Gastrocnemius medialis (tissue), 4 donors: ENCODE data around the gene TXNDC11. TPM values are rescaled to one million over a fixed set of nuclear protein-coding genes. Genes with fewer than 3 reads are reported as not detected.

Experiments used
- ATAC-seq, 2 donors: fragments of 150-250 bp; one replicate each; pipeline ENCODE4 v1.9.1; 2016
- DNase-seq, 2 donors: peaks; one replicate each; pipeline ENCODE4 v3.0.0-alpha.2; 2019
- H3K27ac ChIP-seq, 4 donors: fragments of 200-600 bp; sonication (generic); 1 replicate in 1 of 4; 2 replicates in 3 of 4; pipeline ENCODE4 v1.5.1; 2016 to 2018; ENCODE audit warnings: mild to moderate bottlenecking in 2 of 4, moderate library complexity in 1 of 4
- H3K27me3 ChIP-seq, 3 donors: fragments of 200-600 bp; sonication (generic) in 2 of 3; 1 replicate in 1 of 3; 2 replicates in 2 of 3; pipeline versions ENCODE4 v1.5.1 to v1.6.0; 2016 to 2019; ENCODE audit warnings: mild to moderate bottlenecking in 1 of 3, moderate library complexity in 1 of 3
- H3K36me3 ChIP-seq, 2 donors: fragments of 200-600 bp; sonication (generic) in 1 of 2; one replicate each; pipeline ENCODE4 v1.5.1; 2017 to 2018
- H3K4me1 ChIP-seq, 2 donors: fragments of 200-600 bp; sonication (generic) in 1 of 2; one replicate each; pipeline ENCODE4 v1.5.1; 2016 to 2017; ENCODE audit warnings: mild to moderate bottlenecking in 2 of 2
- H3K4me3 ChIP-seq, 4 donors: fragments of 200-600 bp; sonication (generic) in 3 of 4; 1 replicate in 1 of 4; 2 replicates in 3 of 4; pipeline ENCODE4 v1.5.1; 2016 to 2019; ENCODE audit warnings: mild to moderate bottlenecking in 2 of 4
- H3K9me3 ChIP-seq, 3 donors: fragments of 200-600 bp; sonication (generic) in 2 of 3; 1 replicate in 1 of 3; 2 replicates in 2 of 3; pipeline ENCODE4 v1.5.1; 2016 to 2019
- POLR2A ChIP-seq, 2 donors: fragments of 450-650 bp; IDR thresholded peaks; one replicate each; pipeline ENCODE4 v1.6.1; 2017; ENCODE audit warnings: antibody characterized with exemption in 2 of 2, mild to moderate bottlenecking in 2 of 2, moderate library complexity in 2 of 2
- in situ Hi-C, 4 donors: fragments of 200-750 bp; cut with MboI; loops; one replicate each; pipeline versions ENCODE4 v1.15.0 to v1.8.0; 2017; ENCODE audit warnings: low sequenced_read_pairs in 4 of 4
- intact Hi-C: fragments of 100-400 bp; cut with DNase I; formaldehyde crosslinking; loops from one replicate; pipeline ENCODE4 v1.15.1; 2023; ENCODE audit warnings: low total_unique reads
- total RNA-seq, 4 donors: library from RNA; depleted of rRNA; stranded (reverse); fragments of >200 nt; gene quantifications; one replicate each; pipeline versions ENCODE4 v1.1.0 to v1.2.3, GENCODE V29; 2016
- TF ChIP-seq, protein P1 (sequence below), 5 experiments: fragments of 450-650 bp in 3 of 5; fragments of 200-600 bp in 2 of 5; sonication (generic) in 2 of 5; IDR thresholded peaks in 4 of 5; conservative IDR thresholded peaks in 1 of 5; 1 replicate in 4 of 5; 2 replicates in 1 of 5; pipeline ENCODE4 v1.5.1; 2016 to 2019; ENCODE audit warnings: antibody characterized with exemption in 5 of 5, mild to moderate bottlenecking in 3 of 5, moderate library complexity in 3 of 5

The TXNDC11 gene
- total RNA-seq, 4 donors from 2014 or later, result 35.2 to 64.5 (median 51.2) TPM

DNA sequence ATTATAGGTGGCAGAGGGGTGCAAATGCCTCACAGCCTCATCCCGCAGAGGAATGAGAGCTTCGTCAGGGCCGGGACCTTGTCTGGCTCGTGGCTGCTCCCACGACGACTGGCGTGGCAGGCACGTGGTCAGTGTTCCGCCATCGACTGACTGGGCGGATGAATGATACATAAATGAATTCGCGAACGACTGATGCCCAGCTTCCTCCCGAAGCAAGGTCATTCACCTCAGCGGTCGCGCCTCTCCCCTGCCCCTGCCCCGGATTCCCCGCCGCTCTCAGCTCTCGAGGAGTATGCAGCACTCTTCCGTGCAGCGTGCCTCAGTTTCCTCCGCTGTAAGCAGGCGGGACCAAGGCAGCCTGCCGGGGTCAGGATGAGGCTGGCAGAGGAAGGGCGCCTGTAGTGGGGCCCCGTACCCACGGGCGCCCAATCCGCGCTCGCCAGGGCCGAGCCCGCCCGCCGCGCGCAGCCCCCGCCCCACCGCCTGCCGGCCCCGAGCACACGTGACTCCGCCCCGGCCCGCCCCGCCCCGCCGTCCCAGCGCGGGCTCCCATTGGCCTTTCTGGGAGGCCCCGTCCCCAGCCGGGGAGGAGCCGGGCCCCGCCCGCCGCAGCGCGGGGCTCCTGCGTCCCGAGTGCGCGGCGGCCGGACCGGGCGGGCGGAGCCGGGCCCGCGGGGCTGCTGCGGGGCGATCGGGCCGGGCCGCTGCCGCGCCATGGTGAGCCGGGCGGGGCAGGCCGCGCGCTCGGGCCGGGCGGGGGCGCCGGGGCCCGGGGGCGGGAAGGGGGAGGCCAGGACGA, 74.6 kb downstream of the TXNDC11 start, which contains the start of gene SNN:
Gene SNN, plus strand, starts transcription at position 632 of the 799 bp plus-strand sequence. CDS start 7,605 bp downstream, outside the sequence.
- intact Hi-C loops (loop anchor here (2.0 to 10.0 kb wide), 4 partner anchors 27 to 247 kb away; partner anchors contain the start of genes GSPT1 and TXNDC11), in situ Hi-C loops (no loop called here)
- DNase-seq (peak; percentile 78 to 88), ATAC-seq (peak; percentile 57 to 60)
- Histone ChIP-seq H3K36me3 (no peaks in the 10 kb centered on the region), H3K27ac (peak within 1 kb of the TSS; percentile 91 to 99 (median 97)), H3K4me3 (peak within 1 kb of the TSS; percentile 79 to 99 (median 88)), H3K27me3 (no peaks in the 10 kb centered on the region), H3K9me3 (no peaks in the 10 kb centered on the region), H3K4me1 (peaks cover 36 to 41% of the 10 kb centered on the region in 2 donors)
- TF ChIP-seq POLR2A (IDR thresholded peaks at IDR 0.05), result peak; percentile 67 to 73
- TF ChIP-seq, protein P1, sequence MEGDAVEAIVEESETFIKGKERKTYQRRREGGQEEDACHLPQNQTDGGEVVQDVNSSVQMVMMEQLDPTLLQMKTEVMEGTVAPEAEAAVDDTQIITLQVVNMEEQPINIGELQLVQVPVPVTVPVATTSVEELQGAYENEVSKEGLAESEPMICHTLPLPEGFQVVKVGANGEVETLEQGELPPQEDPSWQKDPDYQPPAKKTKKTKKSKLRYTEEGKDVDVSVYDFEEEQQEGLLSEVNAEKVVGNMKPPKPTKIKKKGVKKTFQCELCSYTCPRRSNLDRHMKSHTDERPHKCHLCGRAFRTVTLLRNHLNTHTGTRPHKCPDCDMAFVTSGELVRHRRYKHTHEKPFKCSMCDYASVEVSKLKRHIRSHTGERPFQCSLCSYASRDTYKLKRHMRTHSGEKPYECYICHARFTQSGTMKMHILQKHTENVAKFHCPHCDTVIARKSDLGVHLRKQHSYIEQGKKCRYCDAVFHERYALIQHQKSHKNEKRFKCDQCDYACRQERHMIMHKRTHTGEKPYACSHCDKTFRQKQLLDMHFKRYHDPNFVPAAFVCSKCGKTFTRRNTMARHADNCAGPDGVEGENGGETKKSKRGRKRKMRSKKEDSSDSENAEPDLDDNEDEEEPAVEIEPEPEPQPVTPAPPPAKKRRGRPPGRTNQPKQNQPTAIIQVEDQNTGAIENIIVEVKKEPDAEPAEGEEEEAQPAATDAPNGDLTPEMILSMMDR (IDR thresholded peaks at IDR 0.05 in 4 of 5, conservative IDR thresholded peaks at IDR 0.05 in 1 of 5), result no peak

DNA sequence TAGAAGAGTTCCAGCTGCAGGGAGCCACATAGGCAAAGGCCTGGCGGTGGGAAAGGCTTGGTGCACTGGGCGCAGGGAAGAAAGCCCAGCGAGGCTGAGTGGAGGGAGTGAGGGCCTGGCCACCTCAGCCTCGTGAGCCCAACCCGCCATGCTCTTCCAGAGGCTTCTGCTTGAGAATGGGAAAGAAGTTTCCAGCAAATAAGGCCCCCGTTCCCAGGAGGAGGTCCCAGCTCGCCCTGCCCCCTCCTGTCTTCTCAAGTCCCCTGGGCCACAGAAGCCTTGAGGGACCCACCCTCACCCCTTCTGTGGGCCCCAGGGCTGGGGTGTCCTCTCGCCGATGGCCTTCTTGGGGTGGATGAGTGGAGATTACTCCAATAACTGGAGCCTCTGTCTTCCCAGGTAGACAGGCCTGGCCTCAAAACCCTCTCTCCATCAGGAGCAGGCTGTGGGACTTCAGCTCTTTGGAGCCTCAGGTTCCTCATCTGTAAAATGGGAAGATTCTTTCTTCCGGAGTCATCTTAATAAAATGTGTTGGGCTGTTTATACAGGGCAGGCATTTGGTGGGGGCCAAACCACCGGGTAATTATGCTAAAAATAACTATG, 75.3 kb downstream of the TXNDC11 start:
- ATAC-seq (no peak), DNase-seq (no peak)
- intact Hi-C loops, result loop anchor here (10.0 kb wide), 1 partner anchor 247 kb away; the partner anchor contains the start of gene GSPT1
- Histone ChIP-seq H3K4me3 (peak overlapping the region in 3 of 4 donors; percentile 43 to 68 (median 58)), H3K27ac (peak overlapping the region; percentile 80 to 96 (median 86)), H3K36me3 (no peaks in the 10 kb centered on the region), H3K9me3 (no peaks in the 10 kb centered on the region), H3K27me3 (no peaks in the 10 kb centered on the region), H3K4me1 (peaks cover 29 to 34% of the 10 kb centered on the region in 2 donors)
- TF ChIP-seq POLR2A (IDR thresholded peaks at IDR 0.05), result no peak
- TF ChIP-seq, protein P1 (IDR thresholded peaks at IDR 0.05 in 4 of 5, conservative IDR thresholded peaks at IDR 0.05 in 1 of 5), result no peak
- in situ Hi-C loops, result no loop called here

DNA sequence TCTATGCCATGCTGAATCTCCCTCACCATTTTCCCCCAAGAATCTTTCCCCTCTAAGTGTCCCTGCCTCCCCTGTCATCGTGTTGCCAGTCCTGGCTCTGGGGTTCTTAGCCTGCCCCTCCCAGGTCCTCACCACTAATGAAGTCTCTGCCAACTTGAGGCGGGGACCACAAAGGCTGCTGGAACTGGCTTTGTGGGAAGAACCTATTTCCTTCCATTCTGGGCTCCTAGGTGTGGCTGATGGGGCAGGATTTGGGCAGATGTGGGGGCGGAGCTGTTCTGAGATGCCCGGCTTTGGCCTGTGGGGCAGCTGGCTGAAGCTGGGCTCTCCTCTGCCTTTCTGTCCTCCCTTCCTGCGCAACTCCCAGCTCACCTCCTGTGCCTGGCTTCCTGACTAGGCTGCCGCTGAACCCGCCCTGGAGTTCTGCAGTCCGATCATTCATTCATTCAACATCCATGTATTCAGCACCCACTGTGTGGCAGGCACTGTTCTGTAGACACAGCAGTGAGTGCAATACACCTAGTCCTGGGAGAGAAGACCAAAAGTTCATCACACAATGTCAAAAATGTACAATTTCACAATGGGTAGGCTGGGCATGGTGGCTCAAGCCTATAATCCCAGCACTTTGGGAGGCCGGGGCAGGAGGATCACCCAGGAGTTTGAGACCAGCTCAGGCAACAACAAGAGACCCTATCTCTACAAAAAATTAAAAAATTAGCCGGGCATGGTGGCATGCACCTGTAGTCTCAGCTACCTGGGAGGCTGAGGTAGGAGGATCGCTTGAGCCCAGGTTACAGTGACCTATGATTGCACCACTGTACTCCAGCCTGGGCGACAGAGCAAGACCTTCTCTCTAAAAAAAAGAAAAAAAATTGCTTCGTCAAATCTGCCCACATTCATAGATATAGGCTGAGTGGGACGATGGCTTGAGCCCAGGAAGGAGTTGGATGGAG, 76.3 kb downstream of the TXNDC11 start:
- peak overlapping the region; percentile 80 to 96 (median 86) for H3K27ac ChIP-seq

More for the DNA sequence above, 76.3 kb downstream of the TXNDC11 start:
- Histone ChIP-seq H3K9me3 (no peaks in the 10 kb centered on the region), H3K27me3 (no peaks in the 10 kb centered on the region), H3K4me1 (peaks cover 19 to 24% of the 10 kb centered on the region in 2 donors), H3K36me3 (no peaks in the 10 kb centered on the region), H3K4me3 (no peak overlapping the region)
- intact Hi-C loops, result loop anchor here (10.0 kb wide), 1 partner anchor 248 kb away; the partner anchor contains the start of gene GSPT1
- TF ChIP-seq, protein P1 (IDR thresholded peaks at IDR 0.05 in 4 of 5, conservative IDR thresholded peaks at IDR 0.05 in 1 of 5), result no peak
- TF ChIP-seq POLR2A (IDR thresholded peaks at IDR 0.05), result no peak
- no peak for ATAC-seq
- in situ Hi-C loops, result no loop called here
- DNase-seq, result no peak
